Colonic mucosa (tissue), 4 donors: ENCODE measurements around the gene BORCS5. TPM values are rescaled to one million over a fixed set of nuclear protein-coding genes. Genes with fewer than 3 reads are reported as not detected.

ENCODE experiments used
- DNase-seq: peaks from one replicate; pipeline ENCODE4 v3.0.0-alpha.2; 2020
- H3K27ac ChIP-seq: fragments of 200-600 bp; one replicate; pipeline ENCODE4 v1.8.0; 2021
- H3K27me3 ChIP-seq: fragments of 200-600 bp; one replicate; pipeline ENCODE4 v1.8.0; 2021
- H3K36me3 ChIP-seq: fragments of 200-600 bp; one replicate; pipeline ENCODE4 v1.8.0; 2021
- H3K4me1 ChIP-seq: fragments of 200-600 bp; one replicate; pipeline ENCODE4 v1.8.0; 2021; ENCODE audit warnings: mild to moderate bottlenecking
- H3K4me3 ChIP-seq: fragments of 200-600 bp; one replicate; pipeline ENCODE4 v1.8.0; 2021
- H3K9ac ChIP-seq, 2 donors: one replicate each; pipeline ENCODE4 v1.7.0; 2013; ENCODE audit warnings: control low read depth in 2 of 2, low read depth in 2 of 2, low read length in 2 of 2
- H3K9me3 ChIP-seq: fragments of 200-600 bp; one replicate; pipeline ENCODE4 v1.8.0; 2021
- intact Hi-C: fragments of 100-400 bp; cut with DNase I; formaldehyde crosslinking; loops from one replicate; pipeline ENCODE4 v1.14.1; 2022
- total RNA-seq, 2 donors: library from RNA; stranded (reverse); fragmentation: NEBNext Ultra II Directional in 1 of 2; extraction: Animal tissue kit (Norgen Biotek cat#: 25700) in 1 of 2; gene quantifications; one replicate each; pipeline ENCODE4 v1.2.1, GENCODE V29; 2021
- TF ChIP-seq, protein P1 (sequence below): fragments of 200-600 bp; IDR thresholded peaks from one replicate; pipeline ENCODE4 v1.8.0; 2022; ENCODE audit warnings: antibody characterized with exemption, mild to moderate bottlenecking
- donor health status: healthy.
- donor health status: DM: no; HTN: no; CAD: no.
- donor health status: DM: no; HTN: no; CAD: no.

The BORCS5 gene
- total RNA-seq, 2 donors from 2014 or later, result 10.7 to 12.4 TPM

DNA sequence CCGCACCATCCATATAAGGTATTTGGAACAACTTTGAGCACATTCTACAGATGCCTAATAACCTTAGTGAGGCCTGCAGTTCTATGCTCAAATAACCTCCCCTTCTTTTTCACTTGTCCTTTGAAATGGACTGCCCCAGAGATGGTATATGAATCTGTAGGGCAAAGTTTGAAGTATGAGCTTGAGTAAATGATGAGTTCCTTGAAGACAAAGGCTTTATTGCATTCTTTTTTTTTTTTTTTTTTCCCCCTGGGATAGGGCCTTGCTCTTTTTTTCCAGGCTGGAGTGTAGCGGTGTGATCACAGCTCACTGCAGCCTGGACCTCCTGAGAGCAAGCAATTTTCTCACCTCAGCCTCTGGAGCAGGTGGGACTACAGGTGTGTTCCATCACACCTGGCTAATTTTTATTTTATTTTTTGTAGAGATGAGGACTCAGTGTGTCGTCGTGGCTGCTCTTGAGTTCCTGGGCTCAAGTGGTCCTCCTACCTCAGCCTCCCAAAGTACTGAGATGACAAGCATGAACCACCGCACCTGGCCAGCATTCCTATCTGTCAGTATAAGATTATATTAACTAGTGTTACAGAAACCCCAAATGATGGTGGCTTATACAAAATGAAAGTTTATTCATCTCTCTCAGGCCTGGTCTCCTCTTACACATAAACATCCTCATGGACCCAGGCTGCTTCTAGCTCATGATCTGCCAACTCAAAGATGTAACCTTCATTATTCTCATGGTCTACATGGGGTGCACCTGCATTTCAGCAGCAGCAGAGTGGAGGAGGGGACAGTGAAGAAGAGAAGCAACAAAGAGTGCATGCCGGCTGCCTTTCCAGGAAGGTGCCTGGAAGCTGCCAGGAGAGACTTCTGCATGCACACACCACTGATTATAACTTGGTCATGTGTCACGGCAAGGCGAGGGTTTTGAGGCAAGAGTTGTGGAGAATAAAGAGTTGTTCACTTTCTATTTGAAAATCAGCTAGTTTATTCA, 104.4 kb downstream of the BORCS5 start:
- Histone ChIP-seq H3K4me3 (no peak overlapping the region), H3K27ac (no peak overlapping the region), H3K9me3 (no peaks in the 10 kb centered on the region), H3K4me1 (no peaks in the 10 kb centered on the region), H3K27me3 (no peaks in the 10 kb centered on the region), H3K9ac (no peak overlapping the region), H3K36me3 (no peaks in the 10 kb centered on the region)
- intact Hi-C loops, result no loop called here
- TF ChIP-seq, protein P1, sequence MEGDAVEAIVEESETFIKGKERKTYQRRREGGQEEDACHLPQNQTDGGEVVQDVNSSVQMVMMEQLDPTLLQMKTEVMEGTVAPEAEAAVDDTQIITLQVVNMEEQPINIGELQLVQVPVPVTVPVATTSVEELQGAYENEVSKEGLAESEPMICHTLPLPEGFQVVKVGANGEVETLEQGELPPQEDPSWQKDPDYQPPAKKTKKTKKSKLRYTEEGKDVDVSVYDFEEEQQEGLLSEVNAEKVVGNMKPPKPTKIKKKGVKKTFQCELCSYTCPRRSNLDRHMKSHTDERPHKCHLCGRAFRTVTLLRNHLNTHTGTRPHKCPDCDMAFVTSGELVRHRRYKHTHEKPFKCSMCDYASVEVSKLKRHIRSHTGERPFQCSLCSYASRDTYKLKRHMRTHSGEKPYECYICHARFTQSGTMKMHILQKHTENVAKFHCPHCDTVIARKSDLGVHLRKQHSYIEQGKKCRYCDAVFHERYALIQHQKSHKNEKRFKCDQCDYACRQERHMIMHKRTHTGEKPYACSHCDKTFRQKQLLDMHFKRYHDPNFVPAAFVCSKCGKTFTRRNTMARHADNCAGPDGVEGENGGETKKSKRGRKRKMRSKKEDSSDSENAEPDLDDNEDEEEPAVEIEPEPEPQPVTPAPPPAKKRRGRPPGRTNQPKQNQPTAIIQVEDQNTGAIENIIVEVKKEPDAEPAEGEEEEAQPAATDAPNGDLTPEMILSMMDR, result no peak
- DNase-seq, result no peak

- intact Hi-C loops, result no loop called here
- no peaks in the 10 kb centered on the region for H3K9me3 ChIP-seq
- DNase-seq, result no peak
- H3K4me3 ChIP-seq, result no peak overlapping the region
- H3K27ac ChIP-seq, result no peak overlapping the region
- H3K9ac ChIP-seq, result no peak overlapping the region
- TF ChIP-seq, protein P1, result no peak
- no peaks in the 10 kb centered on the region for H3K27me3 ChIP-seq
- no peaks in the 10 kb centered on the region for H3K36me3 ChIP-seq
- H3K4me1 ChIP-seq, result no peaks in the 10 kb centered on the region
These were observed 105.0 kb downstream of the BORCS5 start for GRCh38 chr12:12461923-12462315.

GRCh38 chr12:12465522-12465921, 108.6 kb downstream of the BORCS5 start:
- intact Hi-C loops, result no loop called here
- no peak for DNase-seq
- no peak overlapping the region for H3K9ac ChIP-seq
- TF ChIP-seq, protein P1, result no peak
- H3K4me1 ChIP-seq, result no peaks in the 10 kb centered on the region
- H3K4me3 ChIP-seq, result no peak overlapping the region
- H3K36me3 ChIP-seq, result no peaks in the 10 kb centered on the region
- H3K9me3 ChIP-seq, result no peaks in the 10 kb centered on the region
- no peaks in the 10 kb centered on the region for H3K27me3 ChIP-seq
- H3K27ac ChIP-seq, result no peak overlapping the region

- intact Hi-C loops, result no loop called here
- no peak overlapping the region for H3K9ac ChIP-seq
- no peaks in the 10 kb centered on the region for H3K9me3 ChIP-seq
- no peak for DNase-seq
- no peaks in the 10 kb centered on the region for H3K4me1 ChIP-seq
- no peaks in the 10 kb centered on the region for H3K36me3 ChIP-seq
- TF ChIP-seq, protein P1, result no peak
- no peaks in the 10 kb centered on the region for H3K27me3 ChIP-seq
- H3K4me3 ChIP-seq, result no peak overlapping the region
- no peak overlapping the region for H3K27ac ChIP-seq
These were observed 109.3 kb downstream of the BORCS5 start for GRCh38 chr12:12466157-12466556.

GRCh38 chr12:12467264-12467663, 110.4 kb downstream of the BORCS5 start:
- H3K27ac ChIP-seq, result no peak overlapping the region
- H3K4me3 ChIP-seq, result no peak overlapping the region
- H3K4me1 ChIP-seq, result no peaks in the 10 kb centered on the region
- DNase-seq, result no peak
- no peaks in the 10 kb centered on the region for H3K9me3 ChIP-seq
- no peak overlapping the region for H3K9ac ChIP-seq
- intact Hi-C loops, result no loop called here
- no peaks in the 10 kb centered on the region for H3K27me3 ChIP-seq
- H3K36me3 ChIP-seq, result no peaks in the 10 kb centered on the region
- TF ChIP-seq, protein P1, result no peak
